Panc1 (cell line): ENCODE measurements around the gene CFAP77.

Experiments
- CTCF ChIP-seq: fragments of 450-650 bp; IDR thresholded peaks from 2 replicates; pipeline ENCODE4 v1.5.1; 2017; ENCODE audit warnings: mild to moderate bottlenecking
- POLR2AphosphoS5 ChIP-seq: IDR thresholded peaks from 2 replicates; pipeline ENCODE4 v1.6.1; 2012; ENCODE audit warnings: mild to moderate bottlenecking, low read depth, low read length, moderate library complexity

- TF ChIP-seq CTCF (no peak), POLR2AphosphoS5 (no peak)
These were observed 135.6 kb downstream of the CFAP77 start for GRCh38 chr9:132545578-132545977.
